ENCODE measurements around the gene LAYN. TPM values are rescaled to one million over a fixed set of nuclear protein-coding genes. Genes with fewer than 3 reads are reported as not detected.

LAYN gene
- total and polyA plus RNA-seq, 2 of the 4 experiments (the other 2 are of a cell fraction) = 92.5 to 118 TPM

DNA sequence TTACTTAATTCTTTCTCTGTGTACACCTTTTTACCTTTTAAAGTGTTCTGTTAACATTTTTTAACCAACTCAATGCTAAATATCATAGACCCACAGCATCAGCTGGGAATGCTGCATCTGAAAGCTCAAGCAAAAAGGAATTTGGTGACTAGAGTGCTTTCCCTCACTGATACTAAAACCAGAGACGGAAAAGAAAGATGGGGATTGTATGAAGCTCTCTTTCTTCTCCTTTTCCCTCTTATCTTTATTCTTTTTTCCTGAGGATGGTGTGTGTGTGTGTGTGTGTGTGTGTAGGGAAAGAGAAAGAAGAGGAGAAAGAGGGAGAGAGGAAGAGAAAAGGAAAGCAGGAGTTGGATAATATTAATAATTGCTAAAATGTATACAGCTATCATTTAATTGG, 57.6 kb downstream of the LAYN start:
- CTCF ChIA-PET = interaction anchor here (0.6 to 1.9 kb wide), 2 partner anchors 11 to 681 kb away, joined by 3 to 9 read pairs; no protein-coding TSS in a partner anchor
- H3K4ac ChIP-seq (ENCODE audit: low read depth, low read length) = no peak overlapping the region
- no peak overlapping the region for H4K91ac ChIP-seq (ENCODE audit: insufficient read depth, low read depth, low read length)
- no peak overlapping the region for H2BK5ac ChIP-seq (ENCODE audit: low read depth, low read length, poor library complexity, severe bottlenecking)
- BruUV-seq (replicated peaks) = no TSS peak
- no peak overlapping the region for H4K8ac ChIP-seq (ENCODE audit: low read depth in 2 of 2, low read length in 2 of 2)
- in situ Hi-C loops (cut with MboI; ENCODE audit: low sequenced_read_pairs) = loop anchor here (25.0 kb wide), 1 partner anchor 389 kb away; no protein-coding TSS in a partner anchor
- H3K27me3 ChIP-seq (ENCODE audit: control insufficient read depth, insufficient read depth, low read length) = no peaks in the 10 kb centered on the region
- no peaks in the 10 kb centered on the region for H3K36me3 ChIP-seq (ENCODE audit: control insufficient read depth, insufficient read depth, low read length)
- no CpG with 5 or more reads among the region's 1 CpG for WGBS, 2 experiments (ENCODE audit: extremely low coverage in 2 of 2, insufficient read length in 1 of 2)
- no peak overlapping the region for H2AFZ ChIP-seq (replicated peaks; ENCODE audit: low read length, poor library complexity)
- no peak overlapping the region for H2BK20ac ChIP-seq (ENCODE audit: low read depth, low read length)
- no peak overlapping the region for H3K14ac ChIP-seq (replicated peaks; ENCODE audit: low read depth, low read length)
- peaks cover 0 to 1% of the 10 kb centered on the region in 2 experiments; a peak in 2 of 4 replicates for H3K79me1 ChIP-seq (ENCODE audit: low read depth in 1 of 2, low read length in 2 of 2)
- intact Hi-C loops (cut with micrococcal nuclease) = loop anchor here (10.0 kb wide), 1 partner anchor 143 kb away; no protein-coding TSS in a partner anchor
- DNase-seq (no peak), ATAC-seq (ENCODE audit: low read depth) (no peak)
- POLR2A ChIA-PET (ENCODE audit: unreplicated experiment) = no interaction called here
- no peak overlapping the region for H3K18ac ChIP-seq (ENCODE audit: low read depth, low read length)
- H3K4me2 ChIP-seq (ENCODE audit: low read depth, low read length) = no peak overlapping the region; the same call in 1 of the 2 replicates
- H3K4me1 ChIP-seq (ENCODE audit: control insufficient read depth, insufficient read depth, low read length) = no peaks in the 10 kb centered on the region
- no peak overlapping the region for H2BK120ac ChIP-seq (ENCODE audit: low read depth, low read length)
- no peaks in the 10 kb centered on the region for H3K9me1 ChIP-seq (ENCODE audit: insufficient read depth, low read length)
- H3K23ac ChIP-seq (ENCODE audit: low read depth, low read length) = no peak overlapping the region
- H2BK15ac ChIP-seq (ENCODE audit: low read depth, low read length) = no peak overlapping the region
- H3K9ac ChIP-seq (ENCODE audit: low read depth, low read length) = no peak overlapping the region
- no peak overlapping the region for H2AK9ac ChIP-seq (replicated peaks; ENCODE audit: low read depth, low read length, poor library complexity)
- H2AK5ac ChIP-seq (ENCODE audit: low read depth, low read length) = no peak overlapping the region
- no peak overlapping the region for H3K4me3 ChIP-seq (ENCODE audit: insufficient read depth, low read depth, low read length)
- H3K27ac ChIP-seq (ENCODE audit: insufficient read depth, low read length) = no peak overlapping the region
- peaks cover 4% of the 10 kb centered on the region; the same call in 1 of the 2 replicates for H4K20me1 ChIP-seq (ENCODE audit: insufficient read depth, low read length)
- no peak overlapping the region for H3K56ac ChIP-seq (ENCODE audit: extremely low read depth, insufficient read depth, low read length)
- no peak overlapping the region for H4K5ac ChIP-seq (ENCODE audit: low read depth, low read length)
- TF ChIP-seq NFE2L2 (IDR thresholded peaks at IDR 0.05; ENCODE audit: low read depth, low read length) (no peak), MAZ (IDR thresholded peaks at IDR 0.05; ENCODE audit: borderline replicate concordance, low read depth, low read length) (no peak), MXI1 (IDR thresholded peaks at IDR 0.05; ENCODE audit: borderline replicate concordance, low read depth, low read length) (no peak), RAD21 (IDR thresholded peaks at IDR 0.05; ENCODE audit: low read length) (no peak), SMC3 (IDR thresholded peaks at IDR 0.05; ENCODE audit: low read depth, low read length) (no peak), CHD1 (IDR thresholded peaks at IDR 0.05; ENCODE audit: low read depth, low read length) (no peak), RFX5 (IDR thresholded peaks at IDR 0.05; ENCODE audit: low read depth, low read length) (no peak), FOS (IDR thresholded peaks at IDR 0.05; ENCODE audit: low read depth, low read length) (no peak), BHLHE40 (IDR thresholded peaks at IDR 0.05; ENCODE audit: low read depth, low read length) (no peak), CEBPB (IDR thresholded peaks at IDR 0.05; ENCODE audit: low read depth, low read length) (no peak), RCOR1 (IDR thresholded peaks at IDR 0.05; ENCODE audit: insufficient replicate concordance, low read length) (no peak), POLR2A (IDR thresholded peaks at IDR 0.05; ENCODE audit: low read depth, low read length) (no peak), MAFK (IDR thresholded peaks at IDR 0.05; ENCODE audit: low read depth, low read length) (no peak)
- TF ChIP-seq, protein P1, sequence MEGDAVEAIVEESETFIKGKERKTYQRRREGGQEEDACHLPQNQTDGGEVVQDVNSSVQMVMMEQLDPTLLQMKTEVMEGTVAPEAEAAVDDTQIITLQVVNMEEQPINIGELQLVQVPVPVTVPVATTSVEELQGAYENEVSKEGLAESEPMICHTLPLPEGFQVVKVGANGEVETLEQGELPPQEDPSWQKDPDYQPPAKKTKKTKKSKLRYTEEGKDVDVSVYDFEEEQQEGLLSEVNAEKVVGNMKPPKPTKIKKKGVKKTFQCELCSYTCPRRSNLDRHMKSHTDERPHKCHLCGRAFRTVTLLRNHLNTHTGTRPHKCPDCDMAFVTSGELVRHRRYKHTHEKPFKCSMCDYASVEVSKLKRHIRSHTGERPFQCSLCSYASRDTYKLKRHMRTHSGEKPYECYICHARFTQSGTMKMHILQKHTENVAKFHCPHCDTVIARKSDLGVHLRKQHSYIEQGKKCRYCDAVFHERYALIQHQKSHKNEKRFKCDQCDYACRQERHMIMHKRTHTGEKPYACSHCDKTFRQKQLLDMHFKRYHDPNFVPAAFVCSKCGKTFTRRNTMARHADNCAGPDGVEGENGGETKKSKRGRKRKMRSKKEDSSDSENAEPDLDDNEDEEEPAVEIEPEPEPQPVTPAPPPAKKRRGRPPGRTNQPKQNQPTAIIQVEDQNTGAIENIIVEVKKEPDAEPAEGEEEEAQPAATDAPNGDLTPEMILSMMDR (conservative IDR thresholded peaks at IDR 0.05; ENCODE audit: low read depth, low read length) = no peak
- TF ChIP-seq, protein P2, sequence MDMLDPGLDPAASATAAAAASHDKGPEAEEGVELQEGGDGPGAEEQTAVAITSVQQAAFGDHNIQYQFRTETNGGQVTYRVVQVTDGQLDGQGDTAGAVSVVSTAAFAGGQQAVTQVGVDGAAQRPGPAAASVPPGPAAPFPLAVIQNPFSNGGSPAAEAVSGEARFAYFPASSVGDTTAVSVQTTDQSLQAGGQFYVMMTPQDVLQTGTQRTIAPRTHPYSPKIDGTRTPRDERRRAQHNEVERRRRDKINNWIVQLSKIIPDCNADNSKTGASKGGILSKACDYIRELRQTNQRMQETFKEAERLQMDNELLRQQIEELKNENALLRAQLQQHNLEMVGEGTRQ (IDR thresholded peaks at IDR 0.05; ENCODE audit: low read depth, low read length) = no peak
- TF ChIP-seq, protein P3, sequence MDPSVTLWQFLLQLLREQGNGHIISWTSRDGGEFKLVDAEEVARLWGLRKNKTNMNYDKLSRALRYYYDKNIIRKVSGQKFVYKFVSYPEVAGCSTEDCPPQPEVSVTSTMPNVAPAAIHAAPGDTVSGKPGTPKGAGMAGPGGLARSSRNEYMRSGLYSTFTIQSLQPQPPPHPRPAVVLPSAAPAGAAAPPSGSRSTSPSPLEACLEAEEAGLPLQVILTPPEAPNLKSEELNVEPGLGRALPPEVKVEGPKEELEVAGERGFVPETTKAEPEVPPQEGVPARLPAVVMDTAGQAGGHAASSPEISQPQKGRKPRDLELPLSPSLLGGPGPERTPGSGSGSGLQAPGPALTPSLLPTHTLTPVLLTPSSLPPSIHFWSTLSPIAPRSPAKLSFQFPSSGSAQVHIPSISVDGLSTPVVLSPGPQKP (IDR thresholded peaks at IDR 0.05; ENCODE audit: borderline replicate concordance, low read depth, low read length) = no peak
- H3K9me3 ChIP-seq (ENCODE audit: control insufficient read depth, insufficient read depth, low read length) = no peaks in the 10 kb centered on the region
- dilution Hi-C loops (cut with HindIII; ENCODE audit: low sequenced_read_pairs, unreplicated experiment) = no loop called here

Measured in IMR-90 (cell line).